GM12878 (cell line): ENCODE data around the gene PTGIS. TPM values are rescaled to one million over a fixed set of nuclear protein-coding genes. Genes with fewer than 3 reads are reported as not detected.

Experiments
- ATAC-seq: fragments of 200-7000 bp; cut with Tn5 transposase; 3 replicates; pipeline ENCODE4 v1.9.1; 2020; ENCODE audit warnings: mild to moderate bottlenecking, moderate library complexity
- BruUV-seq: library from RNA; stranded (reverse); fragments of 400-500 nt; replicated peaks from 2 replicates; lab custom pipeline; 2021; lab: Mats Ljungman, UMichigan
- CTCF ChIA-PET: fragments of 300-600 bp; sonication (Branson Sonifier 250); formaldehyde crosslinking; extraction: SDS; loops from one replicate; lab custom pipeline; 2021; ENCODE audit warnings: inconsistent platforms; lab: Yijun Ruan, JAX
- POLR2A ChIA-PET: fragments of 350-600 bp; formaldehyde crosslinking; extraction: SDS; loops from one replicate; lab custom pipeline; 2021; ENCODE audit warnings: inconsistent platforms; lab: Charles Lee
- RAD21 ChIA-PET: fragments of 300-600 bp; sonication (Branson Sonifier 250); formaldehyde crosslinking; loops from one replicate; lab custom pipeline; 2023; ENCODE audit warnings: antibody characterized with exemption; ENCODE audit not compliant: unreplicated experiment; lab: Charles Lee
- SMC1A ChIA-PET: fragments of 300-600 bp; sonication (Branson Sonifier 250); formaldehyde crosslinking; loops from one replicate; lab custom pipeline; 2023; ENCODE audit not compliant: unreplicated experiment, uncharacterized antibody; lab: Charles Lee
- DNase-seq: peaks from one replicate; pipeline ENCODE4 v3.0.0-alpha.2; 2011; ENCODE audit warnings: low read depth, low spot score
- FAIRE-seq: peaks from 3 replicates; lab custom pipeline; 2011; peaks lifted over from hg19 to GRCh38; lab: Jason Lieb, UNC
- H2AFZ ChIP-seq: 2 replicates; pipeline ENCODE4 v1.6.0; 2011; ENCODE audit warnings: low read depth, low read length, control low read depth; ENCODE audit not compliant: control insufficient read depth
- H3K27ac ChIP-seq: 2 replicates; pipeline ENCODE4 v1.5.1; 2011; ENCODE audit warnings: control low read depth; ENCODE audit not compliant: control insufficient read depth, insufficient read depth
- H3K27me3 ChIP-seq, 2 experiments: replicated peaks in 1 of 2; 2 replicates each; pipeline versions ENCODE4 v1.6.0 to v1.6.1; 2011; ENCODE audit warnings: low read length in 1 of 2; ENCODE audit not compliant: control insufficient read depth in 2 of 2, insufficient read depth in 2 of 2
- H3K36me3 ChIP-seq, 2 experiments: 2 replicates each; pipeline ENCODE4 v1.5.1; 2011; ENCODE audit warnings: low read length in 1 of 2; ENCODE audit not compliant: control insufficient read depth in 2 of 2, insufficient read depth in 2 of 2
- H3K4me1 ChIP-seq: 2 replicates; pipeline ENCODE4 v1.6.1; 2011; ENCODE audit warnings: mild to moderate bottlenecking, low read length, moderate library complexity, mixed read lengths; ENCODE audit not compliant: control insufficient read depth, insufficient read depth
- H3K4me2 ChIP-seq: 2 replicates; pipeline ENCODE4 v1.6.0; 2011; ENCODE audit warnings: control low read depth; ENCODE audit not compliant: control insufficient read depth, insufficient read depth
- H3K4me3 ChIP-seq: fragments of 200-600 bp; sonication (generic); 2 replicates; pipeline ENCODE4 v1.5.1; 2016
- H3K79me2 ChIP-seq: 2 replicates; pipeline ENCODE4 v1.6.0; 2011; ENCODE audit warnings: low read length; ENCODE audit not compliant: control insufficient read depth, insufficient read depth
- H3K9ac ChIP-seq: 2 replicates; pipeline ENCODE4 v1.8.0; 2011; ENCODE audit warnings: low read length, control low read depth, mixed read lengths; ENCODE audit not compliant: control insufficient read depth, insufficient read depth
- H3K9me3 ChIP-seq: replicated peaks from 3 replicates; pipeline ENCODE4 v1.5.1; 2011; ENCODE audit warnings: mild to moderate bottlenecking, low read length; ENCODE audit not compliant: control insufficient read depth, insufficient read depth
- H4K20me1 ChIP-seq: 2 replicates; pipeline ENCODE4 v1.6.0; 2011; ENCODE audit not compliant: control insufficient read depth, insufficient read depth
- BCL11A ChIP-seq: IDR thresholded peaks from 2 replicates; pipeline ENCODE4 v1.6.1; 2011; ENCODE audit warnings: low read depth, low read length
- CREB1 ChIP-seq: IDR thresholded peaks from 2 replicates; pipeline ENCODE4 v1.6.1; 2012; ENCODE audit warnings: low read depth, mild to moderate bottlenecking, inconsistent platforms
- CREM ChIP-seq: IDR thresholded peaks from 2 replicates; pipeline ENCODE4 v1.6.1; 2014; ENCODE audit warnings: antibody characterized with exemption, low read depth
- EED ChIP-seq: sonication (generic); IDR thresholded peaks from 2 replicates; pipeline ENCODE4 v1.6.1; 2016; ENCODE audit warnings: antibody characterized with exemption, low read depth
- EZH2 ChIP-seq: IDR thresholded peaks from 2 replicates; pipeline ENCODE4 v1.6.1; 2012; ENCODE audit warnings: low read depth, mild to moderate bottlenecking, control low read depth, inconsistent platforms, low read length, borderline replicate concordance; ENCODE audit not compliant: control insufficient read depth
- FOS ChIP-seq: IDR thresholded peaks from 3 replicates; pipeline ENCODE4 v1.6.1; 2011; ENCODE audit warnings: borderline replicate concordance; ENCODE audit not compliant: insufficient read length; ENCODE audit errors: extremely low read depth
- NBN ChIP-seq: fragments of 450-650 bp; IDR thresholded peaks from 2 replicates; pipeline ENCODE4 v1.6.1; 2016
- POLR2AphosphoS5 ChIP-seq: IDR thresholded peaks from 2 replicates; pipeline ENCODE4 v1.6.1; 2011; ENCODE audit warnings: mild to moderate bottlenecking, low read length, inconsistent platforms
- RB1 ChIP-seq: fragments of 450-650 bp; formaldehyde crosslinking; IDR thresholded peaks from 2 replicates; pipeline ENCODE4 v1.6.1; 2017; ENCODE audit warnings: mild to moderate bottlenecking, borderline replicate concordance
- SUZ12 ChIP-seq: fragments of 200-600 bp; sonication (generic); IDR thresholded peaks from one replicate; pipeline ENCODE4 v1.6.1; 2018; ENCODE audit warnings: antibody characterized with exemption, mild to moderate bottlenecking; ENCODE audit not compliant: unreplicated experiment
- TAF1 ChIP-seq: IDR thresholded peaks from 2 replicates; pipeline ENCODE4 v1.6.1; 2011; ENCODE audit warnings: mild to moderate bottlenecking, low read depth, low read length, borderline replicate concordance
- YY1 ChIP-seq: IDR thresholded peaks from 2 replicates; pipeline ENCODE4 v1.6.1; 2011; ENCODE audit warnings: low read depth, mild to moderate bottlenecking, low read length
- ZNF24 ChIP-seq: fragments of 450-650 bp; IDR thresholded peaks from 2 replicates; pipeline ENCODE4 v1.6.1; 2017; ENCODE audit warnings: antibody characterized with exemption, mild to moderate bottlenecking
- whole genome bisulfite sequencing: methylation state at CpG from one replicate; pipeline ENCODE4 v1.1.6; 2016; ENCODE audit warnings: low lambda C conversion rate; ENCODE audit not compliant: insufficient replicate concordance, insufficient coverage; ENCODE audit errors: missing lambda C conversion rate; 5-methylcytosine and 5-hydroxymethylcytosine counted together
- in situ Hi-C: fragments of 300-500 bp; cut with MboI; formaldehyde crosslinking; loops from 9 replicates; pipeline ENCODE4 v1.14.3; 2018; ENCODE audit warnings: mixed read lengths
- intact Hi-C: fragments of 100-400 bp; cut with micrococcal nuclease; formaldehyde crosslinking; loops from one replicate; pipeline ENCODE4 v1.14.2; 2022; ENCODE audit not compliant: unreplicated experiment
- polyA plus RNA-seq, 11 experiments: library from polyadenylated mRNA; depleted of rRNA in 4 of 11; unstranded in 6 of 11; stranded (reverse) in 5 of 11; fragments of >200 nt; fragmentation: Nextera tagmentation in 4 of 11; fragmentation: Illumina TruSeq in 1 of 11; extraction: Ambion mirVana in 4 of 11; extraction: Trizol in 1 of 11; gene quantifications; 1 replicate in 1 of 11; 2 replicates in 10 of 11; pipeline versions ENCODE4 v1.2.1 to v1.2.3, GENCODE V29; 2011 to 2016; ENCODE audit warnings: inconsistent platforms in 2 of 11, missing spikeins in 2 of 11, low read depth in 1 of 11
- total RNA-seq, 4 experiments: library from RNA; depleted of rRNA in 3 of 4; stranded (reverse); fragments of >200 nt in 3 of 4; fragmentation: Illumina TruSeq in 1 of 4; extraction: Trizol in 1 of 4; gene quantifications; 2 replicates each; pipeline versions ENCODE4 v1.2.1 to v1.2.3, GENCODE V29; 2013 to 2021
- TF ChIP-seq, protein P1 (sequence below): IDR thresholded peaks from 2 replicates; pipeline ENCODE4 v1.6.1; 2012; ENCODE audit warnings: low read depth, low read length, improper control_type of control experiment
- TF ChIP-seq, protein P2 (sequence below): IDR thresholded peaks from 2 replicates; pipeline ENCODE4 v1.6.1; 2011; ENCODE audit warnings: borderline replicate concordance, low read depth, mild to moderate bottlenecking, moderate library complexity, low read length; ENCODE audit not compliant: insufficient read depth, poor library complexity, severe bottlenecking
- TF ChIP-seq, protein P3 (sequence below): IDR thresholded peaks from 2 replicates; pipeline ENCODE4 v1.6.1; 2012; ENCODE audit warnings: low read depth, low read length, improper control_type of control experiment

PTGIS gene
- total and polyA plus RNA-seq, 10 of the 15 experiments (the other 5 are each of a cell fraction or from before 2014, with no cell fraction given): 0.10 TPM; not detected in 9

DNA sequence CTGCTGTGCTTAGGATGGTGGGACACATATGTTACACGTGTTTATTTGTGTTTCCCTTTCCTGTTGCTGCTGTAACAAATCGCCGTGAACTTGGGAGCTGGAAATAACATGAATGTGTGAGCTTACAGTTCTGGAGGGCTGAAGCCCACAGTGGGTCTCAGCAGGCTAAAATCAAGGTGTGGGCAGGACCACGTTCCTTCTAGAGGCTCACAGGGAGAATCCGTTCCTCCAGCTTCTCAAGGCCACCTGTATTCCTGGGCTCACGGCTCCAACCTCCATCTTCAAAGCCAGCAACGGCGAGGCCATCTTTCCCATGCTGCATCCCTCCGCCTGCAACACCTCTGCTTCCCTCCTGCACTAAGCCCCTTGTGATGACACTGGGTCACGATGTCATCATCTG lies 27.4 kb upstream of the PTGIS start:
- Histone ChIP-seq H2AFZ (no peak overlapping the region), H3K4me1 (peaks cover 21% of the 10 kb centered on the region), H3K27me3 (no peaks in the 10 kb centered on the region; a peak in 1 of 4 replicates), H3K9me3 (peaks cover 6% of the 10 kb centered on the region; the same call in 2 of the 3 replicates), H3K4me2 (no peak overlapping the region), H3K79me2 (no peaks in the 10 kb centered on the region), H3K4me3 (no peak overlapping the region), H3K36me3 (no peaks in the 10 kb centered on the region), H4K20me1 (no peaks in the 10 kb centered on the region), H3K9ac (no peak overlapping the region), H3K27ac (no peak overlapping the region)
- ChIA-PET RAD21 (interaction anchor here (0.8 kb wide), 1 partner anchor 13 kb away, joined by 3 read pairs; no protein-coding TSS in a partner anchor), CTCF (no interaction called here), SMC1A (interaction anchor here (0.7 kb wide), 1 partner anchor 12 kb away, joined by 3 read pairs; no protein-coding TSS in a partner anchor), POLR2A (no interaction called here)
- in situ Hi-C loops (no loop called here), intact Hi-C loops (no loop called here)
- 89% methylated on average over 10 of the region's 10 CpGs for whole genome bisulfite sequencing
- no peak for TF ChIP-seq NBN
- no peak for TF ChIP-seq EED
- TF ChIP-seq FOS: no peak
- no TSS peak for BruUV-seq
- no peak for DNase-seq
- no peak for FAIRE-seq
- ATAC-seq: no peak

DNA sequence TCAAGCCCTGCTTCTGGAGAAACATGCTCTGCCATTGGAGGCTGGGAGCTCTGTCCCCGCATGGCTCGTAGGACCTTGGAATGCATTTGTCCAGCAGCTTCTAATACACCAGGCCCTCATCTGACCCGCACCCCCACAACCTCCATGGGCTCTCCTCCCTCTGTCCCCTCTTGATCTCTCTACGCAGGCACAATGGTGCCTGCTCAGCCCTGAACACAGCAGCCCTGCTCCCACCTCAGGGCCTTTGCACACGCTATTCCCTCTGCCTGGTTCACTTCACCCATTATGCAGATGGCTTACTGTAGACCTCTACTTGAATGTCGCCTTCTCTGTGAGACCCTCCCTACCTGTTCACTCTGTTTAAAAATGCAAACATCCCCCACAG lies 27.0 kb upstream of the PTGIS start:
- in situ Hi-C loops (no loop called here), intact Hi-C loops (no loop called here)
- Histone ChIP-seq H3K9ac (no peak overlapping the region), H3K9me3 (peaks cover 6% of the 10 kb centered on the region; the same call in 2 of the 3 replicates), H4K20me1 (no peaks in the 10 kb centered on the region), H3K4me2 (no peak overlapping the region), H3K27me3 (no peaks in the 10 kb centered on the region; a peak in 2 of 4 replicates), H3K4me1 (peaks cover 21% of the 10 kb centered on the region), H3K79me2 (no peaks in the 10 kb centered on the region), H3K27ac (no peak overlapping the region), H2AFZ (no peak overlapping the region), H3K4me3 (no peak overlapping the region), H3K36me3 (no peaks in the 10 kb centered on the region)
- RAD21 ChIA-PET: no interaction called here
- no peak for ATAC-seq
- no peak for DNase-seq
- CTCF ChIA-PET: no interaction called here
- BruUV-seq: no TSS peak
- FAIRE-seq: no peak
- WGBS: 97% methylated on average over 5 of the region's 6 CpGs
- SMC1A ChIA-PET: interaction anchor here (0.7 kb wide), 1 partner anchor 12 kb away, joined by 3 read pairs; no protein-coding TSS in a partner anchor
- POLR2A ChIA-PET: no interaction called here
- TF ChIP-seq EZH2 (no peak), FOS (no peak), YY1 (no peak), CREM (no peak), BCL11A (no peak), ZNF24 (no peak), POLR2AphosphoS5 (no peak), SUZ12 (no peak), TAF1 (no peak), CREB1 (no peak), RB1 (no peak)
- TF ChIP-seq, protein P1, sequence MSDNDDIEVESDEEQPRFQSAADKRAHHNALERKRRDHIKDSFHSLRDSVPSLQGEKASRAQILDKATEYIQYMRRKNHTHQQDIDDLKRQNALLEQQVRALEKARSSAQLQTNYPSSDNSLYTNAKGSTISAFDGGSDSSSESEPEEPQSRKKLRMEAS: no peak
- TF ChIP-seq, protein P2, sequence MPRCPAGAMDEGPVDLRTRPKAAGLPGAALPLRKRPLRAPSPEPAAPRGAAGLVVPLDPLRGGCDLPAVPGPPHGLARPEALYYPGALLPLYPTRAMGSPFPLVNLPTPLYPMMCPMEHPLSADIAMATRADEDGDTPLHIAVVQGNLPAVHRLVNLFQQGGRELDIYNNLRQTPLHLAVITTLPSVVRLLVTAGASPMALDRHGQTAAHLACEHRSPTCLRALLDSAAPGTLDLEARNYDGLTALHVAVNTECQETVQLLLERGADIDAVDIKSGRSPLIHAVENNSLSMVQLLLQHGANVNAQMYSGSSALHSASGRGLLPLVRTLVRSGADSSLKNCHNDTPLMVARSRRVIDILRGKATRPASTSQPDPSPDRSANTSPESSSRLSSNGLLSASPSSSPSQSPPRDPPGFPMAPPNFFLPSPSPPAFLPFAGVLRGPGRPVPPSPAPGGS: no peak
- TF ChIP-seq, protein P3, sequence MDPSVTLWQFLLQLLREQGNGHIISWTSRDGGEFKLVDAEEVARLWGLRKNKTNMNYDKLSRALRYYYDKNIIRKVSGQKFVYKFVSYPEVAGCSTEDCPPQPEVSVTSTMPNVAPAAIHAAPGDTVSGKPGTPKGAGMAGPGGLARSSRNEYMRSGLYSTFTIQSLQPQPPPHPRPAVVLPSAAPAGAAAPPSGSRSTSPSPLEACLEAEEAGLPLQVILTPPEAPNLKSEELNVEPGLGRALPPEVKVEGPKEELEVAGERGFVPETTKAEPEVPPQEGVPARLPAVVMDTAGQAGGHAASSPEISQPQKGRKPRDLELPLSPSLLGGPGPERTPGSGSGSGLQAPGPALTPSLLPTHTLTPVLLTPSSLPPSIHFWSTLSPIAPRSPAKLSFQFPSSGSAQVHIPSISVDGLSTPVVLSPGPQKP: no peak
